HG02763 (cell line): ENCODE results near the gene STX5.
"Not testable (repeated sequence)": the region's sequence is repeated elsewhere in the genome, so short reads cannot be mapped to it uniquely, and the experiment has no call there.

ENCODE experiments used
- ATAC-seq: cut with Tn5 transposase; IDR thresholded peaks from one replicate; pipeline ENCODE4 v1.9.1; 2021; ENCODE audit warnings: mild to moderate bottlenecking, moderate library complexity; ENCODE audit not compliant: unreplicated experiment

STX5 gene

DNA sequence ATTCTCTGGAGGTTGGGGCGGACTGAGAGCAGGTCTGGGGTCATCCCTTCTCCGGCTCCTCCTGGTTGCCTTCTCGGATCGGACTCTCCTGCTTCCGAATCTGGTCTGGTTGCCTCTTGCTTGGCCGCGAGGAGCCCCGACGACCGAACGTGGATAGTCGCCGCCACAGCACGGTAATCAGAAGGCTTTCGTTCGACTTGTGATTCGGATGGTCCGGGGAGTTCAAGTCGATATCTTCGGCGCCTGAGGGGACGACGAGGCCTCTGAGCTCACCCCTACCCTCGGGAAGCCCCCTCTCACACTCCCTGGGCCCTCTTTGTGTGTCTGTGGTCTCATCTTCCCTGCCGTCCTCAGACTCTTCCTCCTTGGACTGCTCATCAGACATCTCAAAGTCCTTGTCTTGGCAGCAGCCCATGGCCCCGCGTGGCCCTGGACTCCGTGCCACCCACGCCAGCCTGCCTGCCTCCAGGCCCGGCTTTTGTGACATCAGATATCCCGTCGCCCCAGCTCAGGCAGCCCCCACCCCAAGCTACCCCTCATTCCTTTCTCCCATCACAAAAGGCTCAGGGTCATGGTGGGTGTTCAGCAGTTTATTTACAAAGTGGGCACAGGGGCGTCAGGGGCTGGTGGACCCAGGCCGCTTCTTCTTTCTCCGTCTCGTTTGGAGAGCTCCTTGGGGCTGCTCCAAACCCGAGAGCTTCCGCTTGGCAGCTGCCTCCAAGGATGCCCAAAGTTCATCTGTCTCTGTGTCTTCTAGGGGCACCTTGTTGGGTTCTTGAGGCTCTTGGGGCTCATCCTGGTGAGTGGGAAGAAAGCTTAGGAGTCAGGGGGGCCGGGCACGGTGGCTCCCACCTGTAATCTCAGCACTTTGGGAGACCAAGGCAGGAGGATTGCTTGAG is 734 bp upstream of the STX5 start, which contains the start of gene TEX54:
Gene TEX54 (minus strand): TSS at position 506 of the 899 bp plus-strand sequence.
- peak; percentile 6 for ATAC-seq

DNA sequence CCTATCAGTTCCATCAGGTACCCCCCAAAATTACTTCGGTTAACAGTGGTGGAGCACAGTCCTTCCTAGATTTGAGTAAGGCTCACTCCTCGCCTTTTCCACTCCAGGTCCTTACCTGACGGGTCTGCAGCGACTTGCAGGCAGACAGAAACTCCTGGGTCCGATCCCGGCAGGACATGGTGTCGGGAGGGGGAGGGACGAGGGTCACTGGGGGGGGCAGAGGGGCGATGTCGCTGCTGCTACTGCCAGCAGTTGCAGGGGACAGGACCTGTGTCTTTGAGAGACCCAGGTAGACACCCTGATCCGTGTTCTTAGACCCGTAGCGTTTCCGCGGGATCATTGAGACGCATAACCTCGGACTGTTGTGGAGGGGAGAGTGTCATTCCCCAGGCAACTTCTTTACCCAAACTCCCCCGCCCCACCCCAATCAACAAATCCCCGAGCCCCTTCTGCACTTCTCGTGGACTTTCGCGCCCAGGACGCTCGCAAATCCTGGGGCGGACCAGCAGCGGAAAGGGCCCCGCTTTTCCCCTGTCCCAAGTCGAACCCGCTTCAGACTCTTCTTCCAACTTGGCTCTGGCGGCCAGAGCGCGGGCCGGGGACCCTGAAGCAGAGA is 839 bp downstream of the STX5 start:
- no peak for ATAC-seq

DNA sequence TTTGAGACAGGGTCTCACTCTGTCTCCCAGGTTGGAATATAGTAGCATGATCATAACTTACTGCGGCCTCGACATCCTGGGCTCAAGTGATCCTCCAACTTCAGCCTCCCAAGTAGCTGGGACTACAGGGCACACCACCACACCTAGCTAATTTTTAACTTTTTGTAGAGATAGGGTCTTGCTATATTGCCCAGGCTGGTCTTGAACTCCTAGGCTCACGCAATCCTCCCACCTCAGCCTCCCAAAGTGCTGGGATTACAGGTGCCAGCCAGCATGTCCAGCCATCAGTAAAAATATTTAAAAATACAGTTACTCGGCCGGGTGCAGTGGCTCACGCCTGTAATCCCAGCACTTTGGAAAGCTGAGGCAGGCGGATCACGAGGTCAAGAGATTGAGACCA is 3.7 kb downstream of the STX5 start:
- ATAC-seq = not testable (repeated sequence)

DNA sequence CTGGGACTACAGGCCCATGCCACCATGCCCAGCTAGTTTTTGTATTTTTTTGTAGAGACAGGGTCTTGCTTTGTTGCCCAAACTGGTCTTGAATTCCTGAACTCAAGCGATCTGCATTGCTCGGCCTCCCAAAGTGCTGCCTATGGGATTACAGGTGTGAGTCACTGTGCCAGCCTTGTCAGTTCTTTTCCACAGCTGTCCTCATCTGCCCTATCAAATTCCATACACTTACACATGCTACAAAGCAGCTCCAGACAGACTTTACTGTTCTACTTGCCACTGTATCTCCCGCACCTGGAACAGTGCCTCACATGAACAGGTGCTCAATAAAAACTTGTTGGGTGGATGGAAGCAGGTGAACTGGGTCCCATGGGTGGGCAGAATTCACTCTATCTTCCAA is 8.2 kb downstream of the STX5 start:
- no peak for ATAC-seq

DNA sequence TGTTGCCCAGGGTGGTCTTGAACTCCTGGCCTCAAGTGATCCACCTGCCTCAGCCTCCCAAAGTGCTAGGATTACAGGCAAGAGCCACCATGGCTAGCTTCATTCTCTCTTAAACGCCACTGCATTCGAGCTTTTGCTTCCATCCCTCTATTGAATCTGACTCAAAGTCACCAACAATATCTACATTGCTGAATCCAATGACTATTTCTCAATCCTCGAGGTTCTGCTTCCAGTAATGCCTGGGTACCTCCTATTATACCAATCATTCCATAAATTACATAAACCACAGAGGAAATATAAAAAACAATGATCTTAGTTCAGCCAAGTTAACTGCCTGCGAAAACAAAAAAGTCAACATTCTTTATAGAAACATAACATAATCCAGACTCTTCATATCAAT is 14.7 kb downstream of the STX5 start:
- no peak for ATAC-seq

DNA sequence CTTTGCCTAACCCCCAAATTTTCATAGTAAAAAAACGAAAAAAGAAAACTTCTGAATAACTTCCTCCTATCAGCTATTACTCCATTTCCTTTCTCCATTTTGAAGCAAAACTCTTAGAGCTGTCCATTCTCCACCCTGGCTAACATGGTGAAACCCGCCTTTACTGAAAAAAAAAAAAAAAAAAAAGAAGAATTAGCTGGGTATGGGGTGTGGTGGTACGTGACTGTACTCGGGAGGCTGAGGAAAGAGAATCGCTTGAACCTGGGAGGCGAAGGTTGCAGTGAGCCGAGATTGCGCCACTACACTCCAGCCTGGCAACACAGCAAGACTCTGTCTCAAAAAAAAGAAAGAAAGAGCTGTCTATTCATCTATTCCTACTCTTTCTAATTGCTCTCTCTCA is 15.3 kb downstream of the STX5 start:
- no peak for ATAC-seq

DNA sequence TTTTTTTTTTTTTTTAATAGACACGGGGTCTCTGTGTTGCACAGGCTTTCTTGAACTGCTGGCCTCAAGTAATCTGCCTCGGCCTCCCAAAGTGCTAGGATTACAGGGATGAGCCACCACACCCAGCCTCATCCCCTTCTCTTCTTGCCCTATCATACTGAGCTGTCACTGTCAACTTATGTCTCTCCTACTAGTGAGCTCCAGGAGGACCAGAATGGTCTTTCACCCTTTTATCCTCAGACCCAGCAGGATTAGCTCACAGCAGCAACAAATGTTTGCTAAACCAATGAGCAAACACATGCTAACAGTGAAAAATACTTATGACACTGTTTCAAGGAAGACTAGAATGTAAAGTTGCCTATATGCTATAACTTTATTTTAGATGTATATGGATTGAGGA is 20.2 kb downstream of the STX5 start:
- ATAC-seq = no peak

DNA sequence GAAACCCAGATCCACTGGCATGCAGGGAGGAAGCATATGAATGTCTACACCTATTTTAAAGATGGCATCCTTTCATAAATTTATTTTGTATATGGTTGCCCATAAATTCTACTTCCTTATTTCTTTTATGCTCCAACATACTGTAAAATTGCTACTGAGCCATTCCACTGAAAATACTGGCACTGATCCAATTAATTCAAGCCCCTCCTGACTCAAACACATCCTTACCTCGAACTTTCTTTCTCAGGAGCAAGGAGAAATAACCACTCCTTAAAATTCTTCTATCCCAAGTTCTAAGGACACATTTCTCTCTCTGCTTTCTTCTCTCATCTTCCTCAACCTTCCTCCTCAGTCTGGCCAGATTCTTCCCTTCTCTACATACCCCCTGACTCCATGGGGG is 21.1 kb downstream of the STX5 start:
- ATAC-seq = no peak

DNA sequence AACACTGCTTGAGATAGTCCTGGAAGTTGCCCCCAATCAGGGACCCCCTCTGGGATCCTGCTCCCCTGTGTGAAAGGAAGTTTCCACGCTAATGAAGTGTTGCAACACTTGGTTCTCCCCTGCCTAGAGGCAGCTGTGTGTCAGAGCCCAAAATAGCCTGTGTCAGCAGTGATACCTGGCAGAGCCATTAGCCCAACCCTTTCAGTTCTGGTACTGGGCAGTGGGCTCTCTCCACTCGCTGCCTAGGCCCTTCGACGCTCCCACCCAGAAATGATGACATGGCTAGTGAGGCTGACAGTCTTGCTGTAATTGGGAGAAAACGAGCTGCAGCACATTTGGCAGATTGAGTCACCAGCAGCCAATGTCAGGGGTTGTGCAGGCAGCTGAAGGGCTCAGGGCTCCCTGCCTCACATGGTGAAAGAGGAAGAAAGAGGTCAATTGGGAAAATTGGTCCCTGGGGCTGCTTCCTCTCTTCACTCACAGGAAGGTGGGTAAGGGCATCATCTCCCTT is 25.2 kb downstream of the STX5 start:
- ATAC-seq = no peak

DNA sequence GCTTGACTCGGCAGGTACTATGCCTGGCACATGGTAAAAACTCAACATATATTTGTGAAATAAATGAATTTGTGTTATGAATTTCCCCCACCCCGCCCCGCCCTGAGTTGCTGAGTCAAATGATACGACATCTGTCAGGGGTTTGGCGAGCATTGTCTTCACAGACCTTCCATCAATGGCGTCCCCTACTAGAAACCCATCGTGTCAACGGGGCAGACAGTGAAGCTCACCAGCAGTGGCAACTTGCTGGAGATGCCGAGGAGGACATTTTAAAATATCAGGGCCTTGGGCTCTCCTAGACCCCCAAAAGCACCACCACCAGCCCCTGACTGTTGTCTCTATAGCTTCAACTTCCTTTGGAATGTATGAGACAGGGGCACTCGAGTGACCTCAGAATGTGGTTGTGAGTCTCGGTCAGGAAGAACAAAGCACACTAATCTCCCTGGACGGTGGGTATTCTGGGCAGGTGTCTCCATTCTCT is 25.9 kb downstream of the STX5 start:
- no peak for ATAC-seq

DNA sequence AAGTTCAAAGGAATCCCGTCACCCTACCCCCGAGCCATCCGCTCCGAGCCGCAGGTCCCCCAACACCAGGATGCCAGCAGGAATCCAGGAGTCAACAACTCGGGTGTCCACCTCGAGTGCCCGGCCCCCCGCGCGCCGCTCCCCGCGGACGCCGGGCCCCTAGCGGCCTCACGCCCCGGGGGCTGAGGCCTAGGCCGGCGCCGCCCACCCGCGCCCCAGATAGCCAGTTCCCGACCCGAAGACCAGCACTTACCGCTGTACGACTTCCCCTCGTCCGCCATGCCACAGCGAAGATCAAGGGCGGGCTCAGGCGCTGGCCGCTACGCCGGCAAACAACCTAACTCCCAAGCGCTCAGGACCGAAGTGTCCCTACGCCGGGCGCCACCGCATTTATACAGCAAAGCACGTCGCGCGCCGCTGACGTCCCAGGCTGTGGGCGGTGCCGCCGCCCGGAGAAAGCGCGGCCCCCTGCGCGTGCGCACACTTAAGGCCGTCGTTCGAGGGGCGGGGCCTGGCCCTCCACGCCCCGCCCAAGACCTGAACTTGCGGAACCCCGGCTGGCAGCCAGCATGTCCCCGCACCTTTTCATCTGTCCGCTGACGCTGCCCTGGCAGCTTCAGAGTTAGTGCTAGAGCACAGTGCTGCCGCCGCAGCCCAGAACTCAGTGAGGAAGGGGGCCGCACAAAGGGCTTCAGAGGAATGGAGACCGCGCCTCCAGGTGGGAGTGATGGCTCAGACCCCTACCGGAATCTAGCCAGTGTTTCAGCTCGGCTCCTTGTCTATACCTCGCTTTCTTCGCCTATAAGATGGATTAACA is 26.6 kb downstream of the STX5 start, which contains the start of gene NXF1:
Gene NXF1 (minus strand): TSS at position 365 of the 817 bp plus-strand sequence. CDS start 84 bp downstream, at position 281.
- ATAC-seq = peak; percentile 82

DNA sequence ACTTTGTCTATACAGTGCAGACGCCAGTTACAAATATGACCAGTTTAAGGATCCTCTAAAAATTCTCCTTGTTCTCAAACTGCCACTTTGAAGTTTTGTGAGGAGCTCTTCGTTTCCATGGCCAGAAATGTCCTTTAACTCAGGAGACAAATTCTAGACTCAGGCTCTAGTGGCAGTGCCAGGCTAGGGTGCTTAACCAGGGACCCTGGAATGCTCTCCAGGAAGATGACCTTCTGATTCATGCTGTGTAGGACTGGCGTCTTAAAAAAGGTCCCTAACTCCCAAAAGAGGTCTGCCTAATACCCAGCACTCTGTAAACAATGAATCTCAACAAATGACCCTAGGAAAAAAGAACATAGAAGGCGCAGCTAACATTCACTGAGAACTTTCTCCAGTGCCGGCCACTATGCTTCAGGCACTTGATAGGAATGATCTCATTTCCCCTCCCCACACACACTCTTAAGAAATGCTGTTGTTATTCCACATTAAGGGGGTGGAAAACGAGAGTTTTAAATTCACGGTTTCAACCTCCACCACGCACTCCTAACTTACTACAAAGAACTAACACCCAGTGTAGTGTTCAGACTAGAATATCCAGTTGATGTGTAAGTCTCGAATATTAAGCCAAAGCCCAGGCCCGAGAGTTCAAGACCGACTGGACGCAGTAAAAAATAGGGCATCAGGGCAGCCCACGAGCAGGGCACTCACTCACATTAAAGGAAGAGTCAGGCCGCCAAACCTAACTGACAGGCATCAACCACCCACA is 27.4 kb downstream of the STX5 start:
- no peak for ATAC-seq

DNA sequence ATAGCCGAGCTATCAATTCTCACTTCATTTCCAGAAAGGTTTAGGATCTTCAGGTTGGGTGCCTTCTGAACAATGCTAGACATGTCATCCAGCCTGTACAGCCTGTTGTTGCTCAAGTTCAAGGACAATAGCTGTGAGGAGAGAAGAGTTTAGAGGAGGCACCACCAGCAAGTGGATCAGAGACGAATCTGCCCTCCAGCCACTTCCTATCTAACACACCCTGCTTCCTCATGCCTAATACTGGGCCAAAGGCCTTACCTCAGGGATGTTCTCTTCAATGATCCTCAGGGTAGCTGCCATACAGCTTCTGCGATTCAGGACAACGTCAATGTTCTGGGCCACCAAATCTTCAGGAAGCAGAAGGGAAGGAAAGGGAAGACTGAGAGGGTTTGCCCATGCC is 30.8 kb downstream of the STX5 start:
- no peak for ATAC-seq

DNA sequence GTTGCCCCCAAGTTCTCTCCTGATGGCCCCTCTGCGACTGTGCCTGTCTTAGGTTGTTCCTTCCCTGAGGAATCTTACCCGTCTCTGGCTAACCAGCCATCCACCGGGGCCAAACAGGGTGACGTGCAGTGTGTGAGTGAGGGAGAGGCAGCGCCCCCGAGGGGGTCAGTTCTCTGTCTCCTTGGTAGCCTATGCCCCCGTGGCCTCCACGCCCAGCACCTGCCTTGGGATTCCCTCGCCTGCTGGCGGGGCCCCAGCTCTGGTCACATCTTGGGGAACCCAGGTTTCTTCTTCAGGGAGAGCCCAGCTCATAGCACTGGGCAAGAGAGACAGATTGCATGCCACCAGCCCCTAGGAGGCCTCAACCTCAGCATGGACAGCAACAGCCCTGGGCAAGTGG is 32.4 kb downstream of the STX5 start:
- ATAC-seq = no peak

DNA sequence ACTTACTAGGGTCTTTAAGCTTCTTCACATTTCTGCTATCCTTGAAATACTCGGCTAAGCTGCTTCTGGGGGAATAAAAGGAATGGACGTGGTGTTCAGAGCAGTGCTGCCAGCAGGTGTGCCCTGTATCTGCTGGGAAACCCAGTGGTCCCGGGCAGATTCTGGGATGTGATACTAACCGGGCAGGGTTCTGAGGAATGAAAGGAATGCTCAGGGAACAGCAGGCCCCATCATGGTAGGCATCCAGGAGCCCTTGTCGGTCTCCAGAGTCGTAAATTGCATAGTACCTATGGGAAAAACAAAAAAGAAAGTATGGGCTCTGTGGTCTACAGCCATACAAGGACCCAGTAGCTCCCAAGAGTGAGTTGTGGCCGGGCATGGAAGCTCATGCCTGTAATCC is 35.6 kb downstream of the STX5 start:
- ATAC-seq = no peak

DNA sequence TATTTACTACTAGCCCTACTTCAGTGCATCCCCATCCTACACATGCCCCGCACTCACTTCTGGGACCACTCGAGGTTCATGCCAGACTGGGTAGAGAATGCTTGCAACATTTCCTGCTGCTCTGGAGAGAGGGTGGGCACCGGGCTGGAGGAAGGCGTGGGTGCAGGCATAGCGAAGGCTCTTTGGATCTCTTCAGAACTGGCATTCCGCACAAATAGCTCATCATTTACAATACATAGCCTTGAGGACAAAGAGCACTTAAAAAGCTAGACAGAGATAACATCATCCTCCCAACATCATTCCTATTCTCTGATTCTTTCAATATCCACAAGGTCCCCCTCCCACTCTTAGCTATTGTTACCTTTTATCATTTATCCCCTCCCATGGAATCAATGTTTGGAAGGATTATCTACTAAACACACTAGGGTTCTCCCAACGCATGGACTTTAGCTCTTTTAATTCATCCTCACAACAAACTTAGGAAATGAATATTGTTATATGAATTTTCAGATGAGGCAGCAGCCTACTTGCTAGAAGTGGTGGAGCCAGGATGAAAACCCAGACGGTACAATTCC is 37.6 kb downstream of the STX5 start:
- no peak for ATAC-seq

DNA sequence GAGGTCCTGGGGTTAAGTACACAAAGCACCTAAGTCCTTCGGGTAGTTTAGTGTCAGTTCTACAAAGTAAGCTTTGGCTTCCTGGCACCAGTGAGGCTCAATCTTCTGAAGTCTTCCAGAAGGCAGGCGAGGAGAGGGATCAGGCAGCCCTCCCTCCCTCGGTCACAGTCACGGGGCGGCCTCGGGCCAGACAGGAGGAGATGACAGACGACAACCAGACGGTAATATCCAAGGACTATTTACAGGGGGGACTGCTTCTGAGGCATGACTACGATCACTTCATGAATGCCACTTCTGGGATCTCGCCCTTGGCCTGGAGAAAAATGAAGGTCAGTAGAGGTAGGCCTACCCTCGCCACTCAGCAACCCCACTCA is 39.7 kb downstream of the STX5 start:
- ATAC-seq = no peak

DNA sequence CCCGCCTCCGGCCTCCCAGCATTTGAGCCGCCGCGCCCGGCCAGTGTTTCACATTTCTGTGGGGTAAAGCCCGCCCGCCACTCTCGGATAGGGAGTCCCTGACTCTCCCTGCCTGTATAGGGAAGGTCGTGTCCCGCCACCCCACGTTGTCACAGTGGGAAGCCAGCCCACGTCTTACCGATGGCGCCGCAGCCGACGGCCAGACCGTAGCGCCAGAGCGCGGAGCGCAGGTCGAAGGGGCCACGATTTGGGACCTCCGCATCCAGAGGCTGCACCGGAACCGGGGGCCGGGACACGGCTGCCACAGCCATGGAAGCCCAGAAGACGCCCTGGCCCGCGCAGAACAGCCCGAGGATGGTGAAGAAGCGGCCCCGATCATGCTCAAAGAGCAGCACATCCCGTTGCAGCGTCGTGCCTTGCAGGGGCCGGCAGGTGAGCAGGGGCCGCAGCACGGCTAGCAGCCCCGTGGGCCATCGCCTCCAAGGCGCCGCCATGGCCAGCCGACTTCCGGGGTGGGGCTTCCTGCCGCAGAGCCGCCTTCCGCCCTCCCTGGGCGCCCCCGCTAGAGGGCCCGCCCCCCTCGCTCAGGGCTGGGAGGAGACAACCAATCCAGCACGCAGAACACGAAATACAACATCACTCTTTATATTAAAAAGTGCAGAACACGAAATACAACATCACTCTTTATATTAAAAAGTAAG is 40.2 kb downstream of the STX5 start, which contains the start of gene TMEM223:
Gene TMEM223 (minus strand): TSS at position 506 of the 701 bp plus-strand sequence. CDS start 12 bp downstream, at position 494.
- peak; percentile 62 for ATAC-seq

DNA sequence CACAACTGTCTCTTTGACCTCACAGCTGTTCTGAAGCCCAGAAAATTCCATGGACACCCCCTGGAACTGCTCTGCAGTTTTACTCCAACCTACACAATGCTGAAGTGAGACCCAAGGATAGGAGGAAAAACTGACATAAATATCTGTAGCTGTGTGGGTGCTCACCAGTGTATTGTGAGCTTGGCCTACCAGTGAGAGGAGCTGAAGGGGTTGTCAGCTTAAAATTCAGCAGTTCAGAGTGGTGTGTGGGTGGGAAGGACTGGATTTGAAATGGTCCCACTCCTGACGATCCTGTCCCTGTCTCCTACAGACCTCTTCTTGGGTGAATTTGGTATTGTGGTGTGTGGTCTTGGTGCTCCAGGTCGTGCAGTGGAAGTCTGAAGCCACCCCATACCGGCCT is 42.3 kb downstream of the STX5 start:
- ATAC-seq = no peak
